DMS153 treated with DMSO at 0.1 percent for 48 hours (cell line): ENCODE measurements around the gene DYSF.

Experiments used
- DNase-seq: peaks from one replicate; lab custom pipeline; 2025; ENCODE audit not compliant: unreplicated experiment; lab: John Stamatoyannopoulos, UW

Gene DYSF

DNA sequence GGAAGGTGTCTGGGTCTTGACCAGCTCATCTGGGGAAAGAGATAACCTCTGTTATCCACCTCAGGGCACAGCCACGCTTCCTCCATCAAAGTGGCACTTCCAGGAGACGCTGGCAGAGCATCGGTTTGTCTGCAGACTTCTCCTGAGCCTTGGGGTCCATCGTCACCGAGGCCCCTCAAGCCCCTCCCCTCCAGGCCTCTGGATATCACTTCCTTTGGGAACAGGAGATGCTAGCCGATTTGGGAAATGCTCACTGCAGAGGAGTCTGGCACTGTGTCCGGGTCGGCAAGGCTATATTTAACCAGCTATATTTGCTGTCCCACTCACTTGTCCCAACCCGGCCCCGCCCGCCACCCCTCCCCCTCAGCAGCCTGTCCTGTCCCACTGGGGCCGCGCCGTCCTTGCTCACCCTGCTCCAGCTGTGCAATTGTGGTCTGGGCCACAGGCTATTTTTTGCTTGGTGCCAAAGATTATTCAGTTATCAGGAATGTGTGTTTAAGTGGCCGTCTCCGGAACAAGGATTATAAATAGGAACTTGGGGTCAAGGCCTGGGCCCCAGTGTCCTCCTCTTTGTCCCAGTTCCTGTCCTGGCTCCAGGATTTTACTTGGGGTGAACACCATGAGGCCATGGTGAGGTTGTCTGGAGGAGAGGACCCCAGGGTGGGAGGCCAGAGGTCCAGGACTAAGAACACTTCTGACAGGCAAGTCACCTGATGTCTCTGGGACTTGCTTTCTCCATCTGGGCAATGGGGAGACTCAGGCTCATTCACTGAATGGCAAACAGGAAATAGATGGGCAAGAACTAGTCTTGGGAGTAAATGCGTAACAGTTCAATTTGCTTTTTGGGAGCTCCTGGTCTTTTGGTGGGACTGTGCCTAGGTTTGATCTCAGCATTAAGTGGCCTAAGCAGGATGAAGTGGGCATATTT lies 263.6 kb downstream of the DYSF start:
- DNase-seq = no peak

DNA sequence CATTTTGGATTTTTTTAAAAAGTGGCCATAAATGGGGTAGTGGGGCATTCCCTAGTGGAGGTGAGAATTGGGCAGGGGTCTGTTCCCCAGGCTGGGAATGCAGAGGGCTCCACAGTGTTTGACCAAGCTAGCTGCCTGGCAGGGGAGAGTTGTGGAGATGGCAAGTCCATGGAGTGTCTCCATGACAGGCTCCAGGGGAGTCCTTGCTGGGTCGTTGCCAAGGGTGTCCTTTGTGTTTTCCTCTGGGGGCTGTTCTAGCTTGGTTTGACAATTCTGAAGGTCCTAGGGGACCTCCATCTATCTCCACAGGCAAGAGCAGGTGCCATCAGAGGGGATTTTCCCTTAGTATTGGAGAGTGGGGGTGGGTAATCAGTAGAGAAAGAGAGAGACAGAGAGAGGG lies 265.3 kb downstream of the DYSF start:
- DNase-seq = no peak

DNA sequence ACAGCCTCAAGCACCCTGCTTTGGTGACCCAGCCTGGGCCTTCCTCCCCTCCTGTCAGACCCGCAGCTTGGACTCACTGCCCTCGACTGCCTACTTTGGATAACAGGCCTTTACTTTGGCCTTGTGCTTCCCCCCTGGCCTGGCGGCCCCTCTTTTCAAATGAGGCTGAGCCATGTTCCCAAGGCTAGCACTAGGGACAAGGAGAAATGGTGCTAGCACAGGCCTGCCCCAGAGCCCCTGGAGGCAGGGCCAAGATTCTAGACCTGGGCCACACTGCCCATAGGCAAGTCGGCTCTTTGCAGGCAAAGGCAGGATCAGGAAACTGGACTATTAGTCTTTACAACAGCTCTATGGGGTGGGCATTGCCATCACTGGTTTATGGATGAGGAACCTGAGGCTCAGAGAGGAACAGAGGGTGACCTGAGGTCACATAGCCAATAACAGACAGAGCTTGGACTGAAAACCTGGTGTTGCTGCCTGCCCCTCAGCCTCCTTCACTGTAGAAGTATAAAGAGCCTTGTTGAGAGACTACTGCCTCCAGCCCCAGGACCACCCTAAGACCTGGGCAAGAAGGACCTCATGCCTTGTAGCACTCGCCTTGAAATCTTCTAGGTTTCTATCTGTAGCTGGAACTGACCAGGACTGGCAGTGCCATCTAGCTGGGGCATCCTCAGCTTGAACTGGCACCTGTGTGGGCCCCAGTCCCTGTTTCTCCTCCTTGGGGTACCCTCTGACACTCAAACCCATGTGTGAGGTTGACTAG lies 266.3 kb downstream of the DYSF start:
- no peak for DNase-seq

DNA sequence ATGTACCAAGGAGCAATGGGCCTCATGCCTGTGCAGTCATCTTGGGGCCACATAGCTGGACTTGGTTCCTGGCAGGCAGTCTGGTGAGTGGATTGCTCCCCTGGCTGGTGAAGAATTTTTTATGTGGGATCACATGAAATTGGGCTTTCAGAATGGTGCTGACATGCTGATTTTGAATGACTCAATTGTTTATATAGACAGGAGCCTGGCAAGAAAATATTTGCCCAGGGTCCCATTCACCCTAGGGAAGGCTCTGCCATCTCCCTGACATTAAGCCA lies 266.9 kb downstream of the DYSF start:
- DNase-seq = no peak

DNA sequence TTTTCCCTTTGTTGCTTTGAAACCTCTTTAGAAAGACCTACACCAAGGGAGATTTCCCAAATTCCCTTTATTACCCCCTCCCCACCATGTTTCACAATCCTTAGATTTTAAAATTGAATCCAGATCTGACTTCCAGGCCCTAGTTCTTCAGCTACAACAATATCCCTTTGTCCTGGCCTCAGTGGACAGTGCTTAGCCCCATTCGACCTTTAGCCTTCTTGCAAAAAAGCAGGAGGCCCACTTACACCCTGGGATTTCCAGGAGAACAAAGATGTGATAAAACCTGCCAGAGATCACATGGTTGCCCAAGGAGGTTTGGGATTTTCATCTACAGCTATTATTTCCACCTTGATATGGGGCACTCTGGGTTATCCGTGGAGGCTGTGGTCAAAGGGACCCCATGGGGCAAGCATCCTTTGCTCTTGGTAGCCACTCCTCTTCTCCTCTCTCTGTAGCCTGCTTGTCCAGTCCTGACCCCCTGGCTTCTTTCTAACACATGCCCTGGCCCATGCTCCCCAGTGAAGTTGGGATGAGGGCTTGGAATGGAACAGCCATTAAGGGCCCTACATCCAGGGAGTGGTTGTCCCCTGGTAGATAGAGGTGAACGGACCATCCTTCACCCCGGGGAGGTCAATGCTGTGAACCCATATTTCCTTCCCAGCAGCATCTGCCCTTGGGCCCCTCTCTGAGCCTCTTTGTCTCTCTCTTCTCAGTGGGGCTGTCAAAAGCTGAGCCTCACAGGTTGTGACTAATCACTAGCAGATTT lies 267.4 kb downstream of the DYSF start:
- DNase-seq = no peak

DNA sequence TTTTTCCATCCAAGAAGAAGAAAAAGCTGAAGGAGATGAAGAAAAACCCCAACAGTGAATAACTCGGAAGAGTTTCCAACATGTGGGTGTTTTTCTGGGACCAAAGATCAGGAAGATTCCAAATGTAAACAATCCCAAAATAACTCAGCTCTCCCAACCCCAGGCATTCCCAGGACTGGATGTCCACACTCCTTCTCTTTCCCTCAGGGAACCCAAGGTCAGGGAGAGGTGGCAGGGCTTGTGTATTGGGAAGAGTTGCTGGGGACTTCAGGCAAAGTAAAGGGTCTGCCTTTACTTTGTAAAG lies 268.0 kb downstream of the DYSF start:
- DNase-seq = no peak

DNA sequence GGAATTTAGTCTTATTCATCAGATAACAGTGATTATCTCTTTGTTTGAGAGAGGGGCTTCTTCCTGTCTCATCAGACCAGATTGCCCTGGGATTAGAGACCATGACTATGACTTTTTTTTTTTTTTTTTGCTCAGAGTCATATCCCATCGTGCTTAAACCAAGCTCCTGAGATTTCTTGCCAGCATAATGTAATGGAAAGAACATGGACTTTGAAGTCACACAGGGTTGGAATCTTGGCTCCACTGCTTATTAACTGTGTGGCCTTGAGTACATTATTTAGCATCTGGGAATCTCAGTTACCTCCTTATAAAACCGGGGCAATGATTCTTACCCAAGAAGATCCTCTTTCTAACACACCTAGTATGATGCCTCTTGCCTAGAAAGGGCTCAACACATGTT lies 268.3 kb downstream of the DYSF start:
- no peak for DNase-seq

DNA sequence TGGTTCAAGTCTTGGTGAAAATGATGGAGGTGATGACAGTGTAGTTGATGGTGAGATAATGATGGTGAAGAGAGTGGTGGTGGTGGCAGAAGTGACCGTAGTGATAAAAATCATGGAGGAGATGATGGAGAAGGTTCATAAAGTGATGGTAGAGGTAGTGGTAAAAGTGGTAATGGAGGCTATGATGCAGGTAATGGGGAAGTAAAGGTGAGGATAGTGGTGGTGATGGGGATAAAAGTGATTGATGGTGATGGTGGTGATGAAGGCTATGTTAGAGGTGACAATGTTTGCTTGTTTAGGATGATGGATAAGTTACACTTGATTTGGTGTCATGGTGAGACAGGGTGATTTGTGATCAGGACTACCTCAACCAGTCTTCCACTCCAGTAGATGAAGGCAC lies 268.9 kb downstream of the DYSF start:
- no peak for DNase-seq

DNA sequence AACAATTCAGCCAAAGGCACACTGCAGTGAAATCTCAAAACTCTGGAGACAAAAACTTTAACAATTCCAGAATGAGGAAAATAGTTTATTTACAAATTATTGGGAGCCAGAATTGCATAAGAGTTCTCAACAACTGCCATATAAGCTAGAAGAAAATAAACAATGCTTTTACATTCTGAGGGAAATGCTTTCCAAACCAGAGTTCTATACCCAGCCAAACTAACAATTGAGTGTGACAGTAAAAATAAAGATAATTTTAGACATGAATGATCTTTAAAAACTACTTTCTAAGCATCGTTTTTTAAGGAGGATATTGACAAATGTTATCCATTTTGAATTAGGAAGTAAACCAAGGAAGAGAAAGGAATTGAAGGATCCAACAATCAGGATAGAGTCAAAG lies 271.4 kb downstream of the DYSF start:
- no peak for DNase-seq

DNA sequence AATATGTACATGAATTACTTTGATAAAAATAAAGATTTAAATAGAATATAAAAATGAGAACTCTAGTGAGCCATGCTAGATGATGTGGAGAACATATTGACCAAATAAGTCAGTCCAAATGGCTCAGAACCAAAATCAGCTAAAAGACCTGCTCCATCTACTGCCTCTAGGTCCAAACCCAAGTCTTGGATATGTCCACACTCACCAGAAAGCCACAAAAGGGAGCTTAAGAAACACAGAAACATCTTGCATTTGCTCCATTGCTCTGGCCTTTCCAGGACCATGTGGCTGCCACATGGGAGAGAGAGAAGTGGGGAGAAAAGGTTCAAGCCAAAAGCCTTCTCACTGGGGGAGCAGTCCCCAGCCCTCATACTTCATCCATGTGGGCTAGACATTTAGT lies 272.5 kb downstream of the DYSF start:
- DNase-seq = no peak

DNA sequence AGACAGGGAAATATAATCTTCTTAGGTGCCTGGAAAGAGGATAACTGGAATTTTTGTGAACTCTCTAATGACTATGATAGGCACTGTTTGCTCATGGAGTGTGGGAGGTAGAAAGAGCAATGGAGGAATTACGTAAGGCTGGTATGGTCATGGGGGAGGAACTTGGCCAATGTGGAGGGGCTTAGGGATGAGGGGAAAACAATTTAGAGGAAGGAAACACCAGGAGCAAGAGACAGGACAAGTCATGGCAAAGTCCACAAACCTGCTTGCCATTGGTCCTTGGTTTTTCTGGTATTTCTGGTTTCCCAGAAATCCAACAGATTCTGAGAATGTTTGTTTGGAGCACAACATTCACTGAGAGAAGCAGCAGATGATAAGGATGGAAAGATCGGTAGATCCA lies 274.2 kb downstream of the DYSF start:
- DNase-seq = no peak

DNA sequence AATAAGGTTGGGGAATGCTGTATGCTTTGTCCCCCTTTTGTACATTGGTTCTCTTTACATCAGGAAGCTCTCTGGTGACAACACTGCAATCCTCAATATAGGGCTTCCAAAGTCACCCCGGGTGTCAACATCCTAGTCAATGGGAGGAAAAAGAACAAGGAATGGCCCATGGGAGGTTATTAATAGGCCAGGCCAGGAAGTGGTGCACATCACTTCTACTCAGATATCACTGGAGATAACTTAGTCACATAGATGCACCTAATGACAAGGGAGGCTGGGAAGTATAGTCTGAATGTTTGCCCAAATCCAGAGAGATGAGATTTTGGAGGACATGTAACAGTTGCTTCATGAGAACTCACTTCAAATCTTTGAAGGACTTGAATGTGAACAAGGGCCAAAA lies 274.7 kb downstream of the DYSF start:
- DNase-seq = no peak

DNA sequence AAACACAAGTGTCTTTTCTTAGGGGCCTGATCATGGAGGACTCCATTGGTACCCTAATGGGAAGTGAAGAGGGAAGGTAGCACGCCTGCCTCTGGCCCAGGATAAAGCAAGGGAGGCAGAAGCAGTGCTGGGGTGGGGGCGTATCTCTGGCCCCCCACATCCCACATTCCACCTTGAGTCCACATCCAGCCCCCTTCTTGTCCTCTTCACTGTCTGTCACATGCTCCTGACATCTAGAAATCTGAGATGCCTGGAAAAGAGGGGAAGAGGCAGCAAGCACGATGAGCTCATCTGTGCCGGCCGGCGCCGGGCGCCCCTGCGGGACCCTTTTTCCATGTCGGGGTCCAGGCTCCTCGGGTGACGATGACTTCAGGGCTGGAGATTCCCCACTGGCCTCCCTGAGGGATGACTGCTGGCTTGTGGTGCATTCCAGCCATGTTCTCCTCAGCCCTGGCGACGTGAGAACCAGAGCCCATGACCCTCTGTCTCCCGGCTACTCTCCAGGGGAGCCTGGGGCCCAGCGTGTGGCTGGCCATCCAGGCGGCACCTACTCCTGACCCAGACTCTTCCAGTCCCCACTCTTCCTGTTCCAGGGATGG lies 277.5 kb downstream of the DYSF start:
- DNase-seq = no peak

DNA sequence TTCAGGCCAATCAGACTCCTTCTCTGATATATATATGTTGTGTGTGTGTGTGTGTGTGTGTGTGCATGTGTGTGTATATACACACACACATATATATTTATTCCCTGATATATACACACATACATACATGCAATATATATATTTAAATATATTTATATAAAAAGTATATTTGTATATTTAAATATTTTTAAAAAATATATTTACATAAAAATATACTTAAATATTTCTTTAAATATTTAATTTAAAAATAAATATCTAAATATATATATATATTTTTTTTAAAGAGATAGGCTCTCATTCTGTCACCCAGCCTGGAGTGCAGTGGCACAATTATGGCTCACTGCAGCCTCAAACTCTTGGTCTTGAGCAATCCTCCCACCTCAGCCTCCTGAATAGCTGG lies 281.3 kb downstream of the DYSF start:
- DNase-seq = no peak

DNA sequence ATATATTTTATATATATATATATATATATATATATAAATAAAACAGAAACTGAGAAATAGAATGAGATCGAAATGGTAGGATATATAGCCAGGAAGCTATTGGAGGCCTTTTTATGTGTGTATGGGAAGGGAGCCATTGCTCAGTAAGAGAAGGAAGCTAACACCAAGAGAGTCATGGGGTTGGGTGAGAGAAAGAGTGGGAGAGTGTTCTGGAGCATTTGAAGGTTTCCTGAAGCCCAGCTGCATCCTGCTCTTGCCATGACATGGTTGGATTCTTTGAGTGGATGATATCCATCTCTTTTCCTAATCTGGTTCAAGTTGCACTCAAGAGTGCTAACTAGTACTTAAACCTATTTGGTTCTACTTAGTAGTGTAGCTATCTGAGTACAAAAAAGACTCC lies 282.3 kb downstream of the DYSF start:
- DNase-seq = no peak
